Calu3 (cell line): ENCODE data around the gene CLASP2. TPM values are rescaled to one million over a fixed set of nuclear protein-coding genes. Genes with fewer than 3 reads are reported as not detected.

Experiments
- BruUV-seq: library from RNA; stranded (reverse); fragments of 400-500 nt; replicated peaks from 2 replicates; lab custom pipeline; 2021; lab: Mats Ljungman, UMichigan
- CTCF ChIA-PET: fragments of 300-600 bp; sonication (Branson Sonifier 250); formaldehyde crosslinking; loops from one replicate; lab custom pipeline; 2022; ENCODE audit warnings: antibody characterized with exemption; lab: Charles Lee
- DNase-seq: peaks from one replicate; pipeline ENCODE4 v3.0.0; 2022
- H3K27ac Mint-ChIP-seq: one replicate; pipeline ENCODE4 v1.8.0; 2022; ENCODE audit warnings: mixed read lengths; ENCODE audit not compliant: unreplicated experiment
- H3K27me3 Mint-ChIP-seq: one replicate; pipeline ENCODE4 v1.8.0; 2022; ENCODE audit warnings: mixed read lengths; ENCODE audit not compliant: unreplicated experiment
- H3K36me3 Mint-ChIP-seq: one replicate; pipeline ENCODE4 v1.8.0; 2022; ENCODE audit warnings: mild to moderate bottlenecking, moderate library complexity, mixed read lengths; ENCODE audit not compliant: insufficient read depth, unreplicated experiment
- H3K4me1 Mint-ChIP-seq: one replicate; pipeline ENCODE4 v1.8.0; 2022; ENCODE audit warnings: mild to moderate bottlenecking, low read depth, mixed read lengths; ENCODE audit not compliant: unreplicated experiment
- H3K4me3 Mint-ChIP-seq: one replicate; pipeline ENCODE4 v1.8.0; 2022; ENCODE audit warnings: mild to moderate bottlenecking, low read depth, moderate library complexity, mixed read lengths; ENCODE audit not compliant: unreplicated experiment
- H3K9me3 Mint-ChIP-seq: one replicate; pipeline ENCODE4 v1.8.0; 2022; ENCODE audit warnings: low read depth, mixed read lengths; ENCODE audit not compliant: unreplicated experiment
- CTCF ChIP-seq: fragments of 200-600 bp; IDR thresholded peaks from one replicate; pipeline ENCODE4 v1.8.0; 2022; ENCODE audit warnings: antibody characterized with exemption; ENCODE audit not compliant: unreplicated experiment
- intact Hi-C: fragments of 100-400 bp; cut with micrococcal nuclease; formaldehyde crosslinking; loops from one replicate; pipeline ENCODE4 v1.10.0; 2022; ENCODE audit not compliant: unreplicated experiment
- total RNA-seq: library from RNA; stranded (reverse); gene quantifications from 2 replicates; pipeline ENCODE4 v1.2.3, GENCODE V29; 2022

Gene CLASP2
- total RNA-seq, 1 experiment from 2014 or later, result 56.4 TPM

GRCh38 chr3:33581666-33582065, 136.4 kb downstream of the CLASP2 start:
- intact Hi-C loops, result no loop called here

GRCh38 chr3:33579840-33580239, 138.2 kb downstream of the CLASP2 start:
- no peak overlapping the region for H3K27ac Mint-ChIP-seq
- no peak for DNase-seq
- CTCF ChIA-PET, result no interaction called here
- H3K36me3 Mint-ChIP-seq, result peaks cover 4% of the 10 kb centered on the region
- no peak overlapping the region for H3K4me3 Mint-ChIP-seq
- no peak for TF ChIP-seq CTCF
- H3K27me3 Mint-ChIP-seq, result no peaks in the 10 kb centered on the region
- H3K9me3 Mint-ChIP-seq, result no peaks in the 10 kb centered on the region
- no TSS peak for BruUV-seq
- H3K4me1 Mint-ChIP-seq, result no peaks in the 10 kb centered on the region
- intact Hi-C loops, result no loop called here

More at GRCh38 chr3:33581666-33582065, 136.4 kb downstream of the CLASP2 start:
- TF ChIP-seq CTCF, result no peak
- Mint-ChIP-seq H3K4me1 (no peaks in the 10 kb centered on the region), H3K4me3 (no peak overlapping the region), H3K36me3 (peaks cover 4% of the 10 kb centered on the region), H3K27me3 (no peaks in the 10 kb centered on the region), H3K27ac (no peak overlapping the region), H3K9me3 (no peaks in the 10 kb centered on the region)
- no peak for DNase-seq
- BruUV-seq, result no TSS peak
- CTCF ChIA-PET, result no interaction called here

- no peak for DNase-seq
- H3K4me3 Mint-ChIP-seq, result no peak overlapping the region
- H3K36me3 Mint-ChIP-seq, result peaks cover 4% of the 10 kb centered on the region
- H3K9me3 Mint-ChIP-seq, result no peaks in the 10 kb centered on the region
- no peaks in the 10 kb centered on the region for H3K27me3 Mint-ChIP-seq
- TF ChIP-seq CTCF, result no peak
- intact Hi-C loops, result no loop called here
- CTCF ChIA-PET, result no interaction called here
- no TSS peak for BruUV-seq
- H3K27ac Mint-ChIP-seq, result no peak overlapping the region
- H3K4me1 Mint-ChIP-seq, result no peaks in the 10 kb centered on the region
Measured at GRCh38 chr3:33579178-33579510, 138.9 kb downstream of the CLASP2 start.

GRCh38 chr3:33578325-33579177, 139.5 kb downstream of the CLASP2 start:
- DNase-seq, result no peak
- Mint-ChIP-seq H3K4me3 (no peak overlapping the region), H3K27me3 (no peaks in the 10 kb centered on the region), H3K4me1 (no peaks in the 10 kb centered on the region), H3K9me3 (no peaks in the 10 kb centered on the region), H3K27ac (no peak overlapping the region), H3K36me3 (peaks cover 4% of the 10 kb centered on the region)
- intact Hi-C loops, result no loop called here
- CTCF ChIA-PET, result no interaction called here
- no TSS peak for BruUV-seq
- TF ChIP-seq CTCF, result no peak
